ENCODE measurements around the gene FAM114A2. TPM values are rescaled to one million over a fixed set of nuclear protein-coding genes. Genes with fewer than 3 reads are reported as not detected.

Gene FAM114A2
- polyA plus RNA-seq, 1 donor from 2014 or later: 24.8 TPM

DNA sequence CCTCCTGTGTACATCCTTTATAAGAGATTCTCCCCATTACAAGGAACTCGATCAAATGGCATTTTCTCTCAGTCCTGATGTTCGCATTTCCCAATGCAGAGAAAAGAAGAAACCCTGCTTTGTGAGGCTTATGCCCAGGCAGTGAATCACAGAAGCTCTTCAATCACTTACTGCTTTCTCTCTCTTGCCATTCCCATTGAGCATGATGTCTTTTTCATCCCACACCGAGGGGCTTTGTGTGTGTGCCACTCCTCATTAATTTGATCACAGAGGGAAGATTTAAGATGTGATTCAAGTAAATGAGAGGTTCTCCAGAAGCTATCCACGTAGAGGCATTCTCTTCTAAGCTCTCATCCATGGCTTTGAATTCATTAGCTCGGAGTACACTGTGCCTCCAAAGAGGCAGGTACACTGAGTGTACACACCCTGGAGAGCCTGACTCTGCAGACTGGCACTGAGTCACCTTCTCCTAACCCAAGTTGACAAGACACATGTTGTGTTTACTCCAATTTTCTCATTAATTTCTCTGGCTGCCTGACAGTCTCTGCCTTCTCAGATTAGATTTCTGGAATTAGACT is 45.4 kb upstream of the FAM114A2 start:
- Histone ChIP-seq H3K4me2 (ENCODE audit: low read length) (peak overlapping the region; percentile 30), H2AFZ (ENCODE audit: low read depth, low read length) (no peak overlapping the region), H3K27me3 (ENCODE audit: insufficient read depth, low read depth, low read length) (no peaks in the 10 kb centered on the region), H3K9me2 (ENCODE audit: insufficient read depth, low read length) (no peaks in the 10 kb centered on the region), H3K9me3 (ENCODE audit: low read length) (no peaks in the 10 kb centered on the region), H3K4me3 (ENCODE audit: low read length) (no peak overlapping the region), H3K27ac (ENCODE audit: low read length) (no peak overlapping the region), H4K20me1 (ENCODE audit: insufficient read depth) (no peaks in the 10 kb centered on the region), H3F3A (ENCODE audit: insufficient read depth, low read length, poor library complexity, severe bottlenecking) (peaks cover 5% of the 10 kb centered on the region), H3K79me2 (replicated peaks; ENCODE audit: insufficient read depth, low read length) (no peaks in the 10 kb centered on the region), H3K9ac (ENCODE audit: low read length) (no peak overlapping the region), H3K36me3 (ENCODE audit: insufficient read depth, low read length) (no peaks in the 10 kb centered on the region)
- no peak for TF ChIP-seq SMC3 (conservative IDR thresholded peaks at IDR 0.05; ENCODE audit: poor library complexity)
- TF ChIP-seq, protein P1, sequence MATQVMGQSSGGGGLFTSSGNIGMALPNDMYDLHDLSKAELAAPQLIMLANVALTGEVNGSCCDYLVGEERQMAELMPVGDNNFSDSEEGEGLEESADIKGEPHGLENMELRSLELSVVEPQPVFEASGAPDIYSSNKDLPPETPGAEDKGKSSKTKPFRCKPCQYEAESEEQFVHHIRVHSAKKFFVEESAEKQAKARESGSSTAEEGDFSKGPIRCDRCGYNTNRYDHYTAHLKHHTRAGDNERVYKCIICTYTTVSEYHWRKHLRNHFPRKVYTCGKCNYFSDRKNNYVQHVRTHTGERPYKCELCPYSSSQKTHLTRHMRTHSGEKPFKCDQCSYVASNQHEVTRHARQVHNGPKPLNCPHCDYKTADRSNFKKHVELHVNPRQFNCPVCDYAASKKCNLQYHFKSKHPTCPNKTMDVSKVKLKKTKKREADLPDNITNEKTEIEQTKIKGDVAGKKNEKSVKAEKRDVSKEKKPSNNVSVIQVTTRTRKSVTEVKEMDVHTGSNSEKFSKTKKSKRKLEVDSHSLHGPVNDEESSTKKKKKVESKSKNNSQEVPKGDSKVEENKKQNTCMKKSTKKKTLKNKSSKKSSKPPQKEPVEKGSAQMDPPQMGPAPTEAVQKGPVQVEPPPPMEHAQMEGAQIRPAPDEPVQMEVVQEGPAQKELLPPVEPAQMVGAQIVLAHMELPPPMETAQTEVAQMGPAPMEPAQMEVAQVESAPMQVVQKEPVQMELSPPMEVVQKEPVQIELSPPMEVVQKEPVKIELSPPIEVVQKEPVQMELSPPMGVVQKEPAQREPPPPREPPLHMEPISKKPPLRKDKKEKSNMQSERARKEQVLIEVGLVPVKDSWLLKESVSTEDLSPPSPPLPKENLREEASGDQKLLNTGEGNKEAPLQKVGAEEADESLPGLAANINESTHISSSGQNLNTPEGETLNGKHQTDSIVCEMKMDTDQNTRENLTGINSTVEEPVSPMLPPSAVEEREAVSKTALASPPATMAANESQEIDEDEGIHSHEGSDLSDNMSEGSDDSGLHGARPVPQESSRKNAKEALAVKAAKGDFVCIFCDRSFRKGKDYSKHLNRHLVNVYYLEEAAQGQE (IDR thresholded peaks at IDR 0.05; ENCODE audit: borderline replicate concordance): peak; percentile 16

DNA sequence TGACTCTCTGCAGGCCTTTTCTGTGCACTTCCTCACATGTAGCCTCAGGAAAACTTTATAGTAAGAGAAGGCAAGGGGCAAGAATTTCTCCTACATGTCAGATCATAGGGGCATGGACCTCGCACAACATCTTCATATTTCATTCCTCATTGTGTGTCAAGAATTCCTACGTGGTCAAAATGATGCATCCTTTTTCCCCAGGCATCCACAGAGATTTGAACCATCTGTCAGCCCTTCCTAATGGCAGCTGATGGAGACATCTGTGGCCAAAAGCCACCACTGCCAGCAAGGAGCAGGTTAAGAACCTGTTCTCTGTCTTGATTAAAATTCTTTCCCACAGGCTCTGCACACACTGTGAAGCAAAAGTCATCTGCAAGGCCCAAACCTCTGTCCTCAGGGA is 42.5 kb upstream of the FAM114A2 start:
- TF ChIP-seq EP300 (conservative IDR thresholded peaks at IDR 0.05; ENCODE audit: poor library complexity, severe bottlenecking) (no peak), RAD21 (conservative IDR thresholded peaks at IDR 0.05) (no peak), TAF1 (IDR thresholded peaks at IDR 0.05; ENCODE audit: low read depth) (no peak), MXI1 (conservative IDR thresholded peaks at IDR 0.05; ENCODE audit: poor library complexity, severe bottlenecking) (no peak)
- TF ChIP-seq, protein P1 (IDR thresholded peaks at IDR 0.05; ENCODE audit: borderline replicate concordance): no peak
- TF ChIP-seq, protein P2, sequence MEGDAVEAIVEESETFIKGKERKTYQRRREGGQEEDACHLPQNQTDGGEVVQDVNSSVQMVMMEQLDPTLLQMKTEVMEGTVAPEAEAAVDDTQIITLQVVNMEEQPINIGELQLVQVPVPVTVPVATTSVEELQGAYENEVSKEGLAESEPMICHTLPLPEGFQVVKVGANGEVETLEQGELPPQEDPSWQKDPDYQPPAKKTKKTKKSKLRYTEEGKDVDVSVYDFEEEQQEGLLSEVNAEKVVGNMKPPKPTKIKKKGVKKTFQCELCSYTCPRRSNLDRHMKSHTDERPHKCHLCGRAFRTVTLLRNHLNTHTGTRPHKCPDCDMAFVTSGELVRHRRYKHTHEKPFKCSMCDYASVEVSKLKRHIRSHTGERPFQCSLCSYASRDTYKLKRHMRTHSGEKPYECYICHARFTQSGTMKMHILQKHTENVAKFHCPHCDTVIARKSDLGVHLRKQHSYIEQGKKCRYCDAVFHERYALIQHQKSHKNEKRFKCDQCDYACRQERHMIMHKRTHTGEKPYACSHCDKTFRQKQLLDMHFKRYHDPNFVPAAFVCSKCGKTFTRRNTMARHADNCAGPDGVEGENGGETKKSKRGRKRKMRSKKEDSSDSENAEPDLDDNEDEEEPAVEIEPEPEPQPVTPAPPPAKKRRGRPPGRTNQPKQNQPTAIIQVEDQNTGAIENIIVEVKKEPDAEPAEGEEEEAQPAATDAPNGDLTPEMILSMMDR (IDR thresholded peaks at IDR 0.05; ENCODE audit: poor library complexity, severe bottlenecking): no peak

More for the DNA sequence above, 42.5 kb upstream of the FAM114A2 start:
- Histone ChIP-seq H4K20me1 (ENCODE audit: insufficient read depth) (no peaks in the 10 kb centered on the region), H3K9me3 (ENCODE audit: low read length) (no peaks in the 10 kb centered on the region), H3K27ac (ENCODE audit: low read length) (no peak overlapping the region), H3K9ac (ENCODE audit: low read length) (no peak overlapping the region), H3F3A (ENCODE audit: insufficient read depth, low read length, poor library complexity, severe bottlenecking) (no peaks in the 10 kb centered on the region), H3K27me3 (ENCODE audit: insufficient read depth, low read depth, low read length) (no peaks in the 10 kb centered on the region), H3K9me2 (ENCODE audit: insufficient read depth, low read length) (no peaks in the 10 kb centered on the region), H3K4me2 (ENCODE audit: low read length) (no peak overlapping the region), H3K79me2 (replicated peaks; ENCODE audit: insufficient read depth, low read length) (no peaks in the 10 kb centered on the region), H3K4me3 (ENCODE audit: low read length) (no peak overlapping the region), H2AFZ (ENCODE audit: low read depth, low read length) (no peak overlapping the region), H3K36me3 (ENCODE audit: insufficient read depth, low read length) (no peaks in the 10 kb centered on the region)
